Naive thymus-derived CD4-positive, alpha-beta T cell (primary cell): ENCODE data around the gene WNT4. TPM values are rescaled to one million over a fixed set of nuclear protein-coding genes. Genes with fewer than 3 reads are reported as not detected.

ENCODE experiments used
- ATAC-seq: fragments of 150-1000 bp; cut with Tn5 transposase; 2 replicates; pipeline ENCODE4 v1.10.0; 2021; ENCODE audit warnings: mild to moderate bottlenecking, moderate library complexity
- CTCF ChIA-PET: fragments of 350-600 bp; sonication (Branson Sonifier 250); formaldehyde crosslinking; loops from one replicate; lab custom pipeline; 2021; ENCODE audit warnings: antibody characterized with exemption; lab: Charles Lee
- POLR2A ChIA-PET: fragments of 350-600 bp; sonication (Branson Sonifier 250); formaldehyde crosslinking; loops from one replicate; lab custom pipeline; 2021; ENCODE audit warnings: antibody characterized with exemption, inconsistent platforms; lab: Charles Lee
- DNase-seq, 9 donors: peaks; one replicate each; pipeline versions ENCODE4 v3.0.0 to v3.0.0-alpha.2; 2020 to 2022; ENCODE audit warnings: mixed read lengths in 1 of 9
- H3K27ac ChIP-seq: one replicate; pipeline ENCODE4 v1.7.0; 2013; ENCODE audit warnings: mild to moderate bottlenecking, low read depth, low read length, moderate library complexity
- H3K27me3 ChIP-seq, 2 donors: one replicate each; pipeline ENCODE4 v1.7.0; 2013; ENCODE audit warnings: low read length in 2 of 2, mild to moderate bottlenecking in 2 of 2, moderate library complexity in 2 of 2; ENCODE audit not compliant: control insufficient read depth in 2 of 2, insufficient read depth in 2 of 2
- H3K36me3 ChIP-seq, 3 experiments: 1 replicate in 2 of 3; 2 replicates in 1 of 3; pipeline ENCODE4 v1.7.0; 2013; ENCODE audit warnings: low read length in 3 of 3, mild to moderate bottlenecking in 3 of 3, moderate library complexity in 1 of 3; ENCODE audit not compliant: insufficient read depth in 3 of 3, control insufficient read depth in 2 of 3
- H3K4me1 ChIP-seq, 2 donors: one replicate each; pipeline ENCODE4 v1.7.0; 2013; ENCODE audit warnings: low read length in 2 of 2, mild to moderate bottlenecking in 2 of 2, moderate library complexity in 1 of 2; ENCODE audit not compliant: control insufficient read depth in 2 of 2, insufficient read depth in 2 of 2
- H3K4me3 ChIP-seq: 2 replicates; pipeline ENCODE4 v1.7.0; 2013; ENCODE audit warnings: mild to moderate bottlenecking, low read length
- H3K9me3 ChIP-seq, 3 experiments: 1 replicate in 2 of 3; 2 replicates in 1 of 3; pipeline ENCODE4 v1.7.0; 2013; ENCODE audit warnings: low read length in 3 of 3; ENCODE audit not compliant: control insufficient read depth in 2 of 3
- H3K27ac Mint-ChIP-seq, 9 donors: one replicate each; pipeline ENCODE4 v1.8.0; 2020 to 2022; ENCODE audit warnings: mixed read lengths in 9 of 9, mild to moderate bottlenecking in 8 of 9, moderate library complexity in 5 of 9, inconsistent platforms in 2 of 9
- H3K27me3 Mint-ChIP-seq, 5 donors: one replicate each; pipeline ENCODE4 v1.8.0; 2021 to 2022; ENCODE audit warnings: mixed read lengths in 5 of 5, mild to moderate bottlenecking in 1 of 5
- H3K36me3 Mint-ChIP-seq, 5 donors: one replicate each; pipeline ENCODE4 v1.8.0; 2020 to 2022; ENCODE audit warnings: mixed read lengths in 5 of 5, mild to moderate bottlenecking in 3 of 5, inconsistent platforms in 1 of 5
- H3K4me1 Mint-ChIP-seq, 7 donors: one replicate each; pipeline ENCODE4 v1.8.0; 2020 to 2022; ENCODE audit warnings: mixed read lengths in 7 of 7, mild to moderate bottlenecking in 3 of 7, inconsistent platforms in 1 of 7
- H3K4me3 Mint-ChIP-seq, 10 donors: one replicate each; pipeline ENCODE4 v1.8.0; 2020 to 2022; ENCODE audit warnings: mild to moderate bottlenecking in 10 of 10, mixed read lengths in 10 of 10, moderate library complexity in 6 of 10, inconsistent platforms in 2 of 10
- H3K9me3 Mint-ChIP-seq, 11 donors: one replicate each; pipeline ENCODE4 v1.8.0; 2020 to 2022; ENCODE audit warnings: mixed read lengths in 11 of 11, mild to moderate bottlenecking in 4 of 11, inconsistent platforms in 1 of 11, moderate library complexity in 1 of 11
- intact Hi-C, 2 donors: fragments of 100-400 bp; cut with micrococcal nuclease; formaldehyde crosslinking; loops; one replicate each; pipeline ENCODE4 v1.15.1; 2023
- polyA plus RNA-seq, 2 donors: library from polyadenylated mRNA; unstranded; fragments of 300-500 nt; fragmentation: Illumina TruSeq; gene quantifications; one replicate each; pipeline ENCODE4 v1.2.3, GENCODE V29; 2021
- total RNA-seq, 6 experiments: library from RNA in 5 of 6; stranded (reverse) in 5 of 6; gene quantifications; 1 replicate in 5 of 6; 2 replicates in 1 of 6; pipeline ENCODE4 v1.2.3 and lab custom pipeline; 2021 to 2026

WNT4 gene
- total RNA-seq = not detected
- under 1 TPM in 1 of 2 donors, not detected in 1; 0.05 TPM for polyA plus RNA-seq
- total RNA-seq (lab: John Stamatoyannopoulos, UW) = not detected

DNA sequence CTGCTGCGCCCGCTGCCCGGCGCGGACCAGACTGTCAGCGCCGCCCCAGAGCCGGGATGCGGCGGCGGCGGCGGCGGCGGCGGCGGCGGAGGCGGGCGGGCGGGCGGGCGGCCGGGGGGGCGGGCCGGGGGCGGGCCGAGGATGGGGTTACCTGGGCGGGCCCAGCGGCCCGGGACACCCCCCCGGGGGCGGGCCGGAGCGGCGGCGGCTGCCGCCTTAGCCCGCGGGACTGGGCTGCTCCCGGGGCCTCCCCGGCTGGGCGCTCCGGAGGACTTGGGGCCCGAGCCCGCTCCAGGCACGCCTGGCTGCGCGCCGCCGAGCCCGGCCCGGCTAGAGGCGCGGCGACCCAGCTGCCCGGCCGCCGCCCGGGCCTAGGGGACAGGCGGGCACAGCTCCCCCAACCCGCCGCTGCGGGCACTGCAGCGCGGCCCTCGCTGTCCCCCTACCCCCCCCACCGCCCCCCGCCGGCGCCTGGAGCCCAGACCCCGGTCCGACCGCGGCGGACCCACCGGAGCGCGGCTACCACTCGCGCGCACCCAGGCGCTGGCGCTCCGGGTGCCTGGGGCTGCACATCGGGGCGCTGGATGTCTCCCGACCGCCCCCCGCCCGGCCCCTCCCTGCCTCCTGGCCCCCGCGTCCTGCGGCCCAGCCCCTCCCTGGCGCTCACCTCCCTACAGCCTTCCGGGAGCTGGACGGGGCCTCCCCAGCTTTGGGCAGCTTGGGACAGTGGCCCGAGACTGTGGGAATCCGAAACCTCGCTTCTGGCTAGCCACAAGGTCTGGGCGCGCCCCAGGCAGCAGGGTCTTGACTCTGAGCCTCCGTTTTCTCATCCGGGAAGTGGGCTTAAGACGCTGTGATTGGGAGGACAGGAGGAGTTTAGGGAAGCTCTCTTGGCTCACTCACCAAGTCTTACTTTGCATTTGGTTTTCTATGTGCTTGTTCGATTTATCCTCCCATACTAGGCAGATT is at the start of gene WNT4:
Gene WNT4 (minus strand): TSS at position 33 of the 969 bp plus-strand sequence. CDS start 175 bp downstream, outside the sequence.
- intact Hi-C loops = no loop called here
- no peaks in the 10 kb centered on the region for H3K9me3 ChIP-seq
- no peak within 1 kb of the TSS for H3K27ac Mint-ChIP-seq
- peak within 1 kb of the TSS; percentile 50 to 85 (median 78) for H3K4me3 Mint-ChIP-seq
- peaks cover 5 to 6% of the 10 kb centered on the region in 2 donors for H3K4me1 ChIP-seq
- no peaks in the 10 kb centered on the region for H3K36me3 ChIP-seq
- peaks cover 0 to 5% (median 0%) of the 10 kb centered on the region in 5 donors for H3K36me3 Mint-ChIP-seq
- DNase-seq (peak in 1 of 9 donors; percentile 46), ATAC-seq (peak; percentile 78)
- no peaks in the 10 kb centered on the region for H3K9me3 Mint-ChIP-seq
- peaks cover 4 to 12% (median 6%) of the 10 kb centered on the region in 7 donors for H3K4me1 Mint-ChIP-seq
- POLR2A ChIA-PET = no interaction called here
- H3K27me3 ChIP-seq = peaks cover 0 to 19% of the 10 kb centered on the region in 2 donors
- H3K27me3 Mint-ChIP-seq = peaks cover 44 to 71% (median 58%) of the 10 kb centered on the region in 5 donors
- H3K27ac ChIP-seq = no peak within 1 kb of the TSS
- CTCF ChIA-PET = no interaction called here
- no peak within 1 kb of the TSS for H3K4me3 ChIP-seq

DNA sequence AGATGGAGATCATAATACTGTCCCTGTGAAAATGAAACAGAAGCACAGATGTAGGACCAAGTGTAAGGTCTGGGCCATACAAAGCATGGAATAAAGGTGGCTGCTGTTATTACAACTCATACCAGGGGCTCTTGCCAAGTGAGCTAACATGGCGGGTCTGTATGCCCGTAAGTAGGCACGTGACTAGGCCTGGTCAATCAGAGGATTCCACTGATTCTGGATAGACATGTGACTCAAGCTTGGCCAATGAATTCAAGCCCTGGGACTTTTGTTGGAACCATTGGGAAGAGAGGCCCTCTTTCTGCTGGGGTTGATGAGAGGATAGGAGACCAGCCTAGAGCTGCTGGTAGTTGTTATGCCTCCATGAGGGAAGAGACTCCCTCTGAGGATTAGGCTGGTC is 47.8 kb upstream of the WNT4 start:
- no peak overlapping the region for H3K4me3 Mint-ChIP-seq
- ChIA-PET CTCF (no interaction called here), POLR2A (no interaction called here)
- no peak for ATAC-seq
- H3K36me3 ChIP-seq = no peaks in the 10 kb centered on the region
- H3K9me3 Mint-ChIP-seq = no peaks in the 10 kb centered on the region
- no peaks in the 10 kb centered on the region for H3K4me1 ChIP-seq
- peaks cover 0 to 6% (median 0%) of the 10 kb centered on the region in 7 donors for H3K4me1 Mint-ChIP-seq
- no peak for DNase-seq
- H3K9me3 ChIP-seq = no peaks in the 10 kb centered on the region
- H3K27ac Mint-ChIP-seq = no peak overlapping the region
- H3K27ac ChIP-seq = no peak overlapping the region
- no peak overlapping the region for H3K4me3 ChIP-seq
- H3K36me3 Mint-ChIP-seq = peaks cover 0 to 5% (median 0%) of the 10 kb centered on the region in 5 donors
- peaks cover 5 to 25% (median 8%) of the 10 kb centered on the region in 5 donors for H3K27me3 Mint-ChIP-seq
- H3K27me3 ChIP-seq = no peaks in the 10 kb centered on the region
- intact Hi-C loops = no loop called here

DNA sequence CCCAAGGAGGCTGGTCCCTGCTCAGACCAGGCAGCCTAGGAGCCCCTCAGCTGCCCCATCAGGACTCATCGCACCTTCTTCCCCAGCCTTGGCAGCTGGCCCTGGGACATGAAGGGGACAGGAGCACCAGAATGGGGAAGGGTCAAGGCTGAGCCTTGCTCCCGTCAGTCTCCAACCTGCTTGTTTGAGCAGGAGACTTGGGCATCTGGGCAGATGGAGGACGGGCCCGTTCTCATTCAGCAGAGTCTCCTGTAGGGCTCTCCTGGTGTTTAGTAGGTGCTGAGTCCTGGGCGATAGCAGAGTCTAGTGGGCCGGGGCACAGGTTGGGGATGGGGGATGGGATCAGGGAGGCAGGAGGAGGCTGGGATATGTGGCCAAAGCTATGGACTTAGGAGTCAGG is 47.4 kb upstream of the WNT4 start:
- Histone ChIP-seq H3K27me3 (no peaks in the 10 kb centered on the region), H3K36me3 (no peaks in the 10 kb centered on the region), H3K4me1 (no peaks in the 10 kb centered on the region), H3K9me3 (no peaks in the 10 kb centered on the region), H3K27ac (no peak overlapping the region), H3K4me3 (no peak overlapping the region)
- H3K27ac Mint-ChIP-seq = no peak overlapping the region
- intact Hi-C loops = no loop called here
- CTCF ChIA-PET = no interaction called here
- ATAC-seq (no peak), DNase-seq (no peak)
- H3K27me3 Mint-ChIP-seq = peaks cover 8 to 27% (median 10%) of the 10 kb centered on the region in 5 donors
- H3K36me3 Mint-ChIP-seq = peaks cover 0 to 5% (median 0%) of the 10 kb centered on the region in 5 donors
- H3K4me1 Mint-ChIP-seq = peaks cover 0 to 6% (median 0%) of the 10 kb centered on the region in 7 donors
- no peak overlapping the region for H3K4me3 Mint-ChIP-seq
- H3K9me3 Mint-ChIP-seq = no peaks in the 10 kb centered on the region
- POLR2A ChIA-PET = no interaction called here

DNA sequence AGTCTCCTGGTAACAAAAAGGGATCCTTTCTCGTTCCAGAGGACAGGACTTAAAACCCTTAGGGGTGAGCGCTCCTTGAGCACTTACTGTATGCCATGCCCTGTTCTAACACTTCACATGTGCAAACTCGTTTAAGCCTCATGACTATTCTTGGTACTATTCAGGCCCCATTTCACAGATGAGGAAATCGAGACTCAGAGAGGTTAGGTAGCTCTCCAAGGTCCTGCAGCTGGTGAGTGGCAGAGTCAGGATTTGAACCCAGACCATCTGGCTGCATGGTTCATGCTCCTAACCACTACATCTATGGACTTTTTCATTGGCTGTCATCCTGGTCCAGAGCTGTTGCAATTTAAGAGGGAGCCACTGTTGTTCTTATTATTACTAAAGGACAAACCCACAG is 46.7 kb upstream of the WNT4 start:
- Histone ChIP-seq H3K27ac (no peak overlapping the region), H3K9me3 (no peaks in the 10 kb centered on the region), H3K36me3 (no peaks in the 10 kb centered on the region), H3K4me1 (no peaks in the 10 kb centered on the region), H3K4me3 (no peak overlapping the region), H3K27me3 (no peaks in the 10 kb centered on the region)
- Mint-ChIP-seq H3K4me3 (no peak overlapping the region), H3K36me3 (peaks cover 0 to 5% (median 0%) of the 10 kb centered on the region in 5 donors), H3K27ac (no peak overlapping the region), H3K4me1 (peaks cover 0 to 6% (median 0%) of the 10 kb centered on the region in 7 donors), H3K9me3 (no peaks in the 10 kb centered on the region), H3K27me3 (peaks cover 9 to 27% (median 10%) of the 10 kb centered on the region in 5 donors)
- no peak for ATAC-seq
- intact Hi-C loops = no loop called here
- DNase-seq = no peak
- ChIA-PET POLR2A (no interaction called here), CTCF (interaction anchor here (0.6 kb wide), 1 partner anchor 240 kb away, joined by 4 read pairs; no protein-coding TSS in a partner anchor)

DNA sequence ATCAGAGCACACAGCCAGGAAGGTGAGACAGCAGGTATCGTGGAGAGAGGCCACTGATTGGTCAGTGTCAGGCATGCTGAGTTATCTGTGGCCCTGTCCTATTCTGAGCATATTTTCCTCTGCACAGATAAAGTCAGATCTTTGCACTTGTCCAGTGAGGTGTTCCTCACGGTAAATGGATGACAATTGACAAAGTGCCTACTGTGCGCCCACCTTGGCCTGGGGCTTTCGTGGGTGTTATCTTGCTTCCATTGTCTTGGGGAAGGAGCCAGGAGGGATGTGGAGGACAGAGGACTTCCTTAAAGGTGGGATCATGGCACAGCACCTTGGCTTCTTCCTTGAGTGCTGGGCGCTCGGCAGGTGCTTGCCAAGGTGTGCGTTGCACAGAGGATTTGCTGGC is 46.0 kb upstream of the WNT4 start:
- Histone ChIP-seq H3K27me3 (no peaks in the 10 kb centered on the region), H3K4me1 (no peaks in the 10 kb centered on the region), H3K36me3 (no peaks in the 10 kb centered on the region), H3K4me3 (no peak overlapping the region), H3K9me3 (no peaks in the 10 kb centered on the region), H3K27ac (no peak overlapping the region)
- Mint-ChIP-seq H3K27me3 (peaks cover 13 to 32% (median 16%) of the 10 kb centered on the region in 5 donors), H3K36me3 (peaks cover 0 to 5% (median 0%) of the 10 kb centered on the region in 5 donors), H3K9me3 (no peaks in the 10 kb centered on the region), H3K27ac (no peak overlapping the region), H3K4me1 (peaks cover 0 to 6% (median 0%) of the 10 kb centered on the region in 7 donors), H3K4me3 (no peak overlapping the region)
- no peak for ATAC-seq
- intact Hi-C loops = no loop called here
- POLR2A ChIA-PET = no interaction called here
- CTCF ChIA-PET = interaction anchor here (0.6 kb wide), 1 partner anchor 239 kb away, joined by 4 read pairs; no protein-coding TSS in a partner anchor
- no peak for DNase-seq

DNA sequence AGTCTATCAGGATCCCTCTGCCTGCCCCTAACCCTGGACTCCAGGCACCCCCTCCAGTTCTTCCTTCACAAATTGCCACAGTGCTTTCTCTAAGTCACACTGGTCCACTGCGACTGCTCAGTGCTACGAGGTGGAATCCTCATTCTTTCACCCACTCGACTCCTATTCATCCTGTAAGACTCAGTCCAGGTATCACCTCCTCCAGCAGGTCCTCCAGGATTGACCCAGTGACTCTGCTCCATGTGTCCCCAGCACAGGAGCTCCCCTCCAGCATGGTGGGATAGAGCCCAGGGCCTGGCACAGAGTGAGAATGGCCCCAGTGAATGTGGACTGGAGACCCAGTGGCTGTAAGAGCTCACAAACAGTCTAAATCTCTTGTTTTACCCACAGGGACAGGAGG is 45.5 kb upstream of the WNT4 start:
- ChIA-PET POLR2A (no interaction called here), CTCF (no interaction called here)
- no peak overlapping the region for H3K27ac ChIP-seq
- no peaks in the 10 kb centered on the region for H3K4me1 ChIP-seq
- intact Hi-C loops = no loop called here
- H3K27me3 ChIP-seq = no peaks in the 10 kb centered on the region
- no peak overlapping the region for H3K4me3 ChIP-seq
- peaks cover 13 to 35% (median 16%) of the 10 kb centered on the region in 5 donors for H3K27me3 Mint-ChIP-seq
- peaks cover 0 to 5% (median 0%) of the 10 kb centered on the region in 5 donors for H3K36me3 Mint-ChIP-seq
- H3K9me3 Mint-ChIP-seq = no peaks in the 10 kb centered on the region
- H3K9me3 ChIP-seq = no peaks in the 10 kb centered on the region
- peaks cover 0 to 6% (median 0%) of the 10 kb centered on the region in 7 donors for H3K4me1 Mint-ChIP-seq
- H3K4me3 Mint-ChIP-seq = no peak overlapping the region
- no peak overlapping the region for H3K27ac Mint-ChIP-seq
- ATAC-seq = no peak
- DNase-seq = no peak
- no peaks in the 10 kb centered on the region for H3K36me3 ChIP-seq
